Smooth muscle cell (in vitro differentiated cells): ENCODE measurements around the gene KMT2B. TPM values are rescaled to one million over a fixed set of nuclear protein-coding genes. Genes with fewer than 3 reads are reported as not detected.
"Not testable (repeated sequence)": the region's sequence is repeated elsewhere in the genome, so short reads cannot be mapped to it uniquely, and the experiment has no call there.

Source experiments
- DNase-seq: peaks from one replicate; lab custom pipeline; 2025; ENCODE audit not compliant: unreplicated experiment; lab: John Stamatoyannopoulos, UW
- H2AFZ ChIP-seq: fragments of 200-600 bp; sonication (generic); 2 replicates; pipeline ENCODE4 v1.6.0; 2016; ENCODE audit warnings: antibody characterized with exemption, low read depth, mild to moderate bottlenecking
- H3F3A ChIP-seq: fragments of 200-600 bp; sonication (generic); 2 replicates; pipeline ENCODE4 v1.6.0; 2017; ENCODE audit warnings: antibody characterized with exemption, low read depth
- H3K27ac ChIP-seq: fragments of 200-600 bp; sonication (generic); 2 replicates; pipeline ENCODE4 v1.5.1; 2016; ENCODE audit warnings: low read depth, mild to moderate bottlenecking
- H3K27me3 ChIP-seq: fragments of 200-600 bp; sonication (generic); 2 replicates; pipeline ENCODE4 v1.6.1; 2016; ENCODE audit warnings: low read depth, mild to moderate bottlenecking
- H3K36me3 ChIP-seq: fragments of 200-600 bp; sonication (generic); 2 replicates; pipeline ENCODE4 v1.5.1; 2016; ENCODE audit warnings: low read depth
- H3K4me1 ChIP-seq: fragments of 200-600 bp; sonication (generic); 2 replicates; pipeline ENCODE4 v1.5.1; 2016; ENCODE audit warnings: low read depth
- H3K4me2 ChIP-seq: fragments of 200-600 bp; sonication (generic); 2 replicates; pipeline ENCODE4 v1.6.0; 2016; ENCODE audit warnings: mild to moderate bottlenecking
- H3K4me3 ChIP-seq: fragments of 200-600 bp; sonication (generic); 2 replicates; pipeline ENCODE4 v1.5.1; 2016; ENCODE audit warnings: mild to moderate bottlenecking
- H3K79me2 ChIP-seq: fragments of 200-600 bp; sonication (generic); 2 replicates; pipeline ENCODE4 v1.6.0; 2016; ENCODE audit warnings: low read depth, mild to moderate bottlenecking
- H3K9ac ChIP-seq: fragments of 200-600 bp; sonication (generic); 2 replicates; pipeline ENCODE4 v1.6.0; 2016; ENCODE audit warnings: low read depth
- H3K9me3 ChIP-seq: fragments of 200-600 bp; sonication (generic); replicated peaks from 2 replicates; pipeline ENCODE4 v1.5.1; 2016; ENCODE audit warnings: low read depth
- H4K20me1 ChIP-seq: fragments of 200-600 bp; sonication (generic); 2 replicates; pipeline ENCODE4 v1.6.0; 2016; ENCODE audit warnings: low read depth
- CTCF ChIP-seq: fragments of 200-600 bp; sonication (generic); IDR thresholded peaks from 2 replicates; pipeline ENCODE4 v1.5.1; 2017; ENCODE audit warnings: borderline replicate concordance, mild to moderate bottlenecking, antibody characterized with exemption; ENCODE audit not compliant: insufficient read depth, poor library complexity, severe bottlenecking
- WGBS: methylation state at CpG from one replicate; pipeline ENCODE4 v1.1.7; 2016; ENCODE audit warnings: low lambda C conversion rate; 5-methylcytosine and 5-hydroxymethylcytosine counted together
- polyA plus RNA-seq: library from polyadenylated mRNA; unstranded; fragments of >200 nt; fragmentation: Nextera tagmentation; extraction: Ambion mirVana; gene quantifications from 2 replicates; pipeline ENCODE4 v1.2.1, GENCODE V29; 2016
- total RNA-seq: library from RNA; depleted of rRNA; stranded (reverse); fragments of >200 nt; gene quantifications from 2 replicates; pipeline ENCODE4 v1.2.3, GENCODE V29; 2014

The KMT2B gene
- total and polyA plus RNA-seq, 2 experiments from 2014 or later, result 8.8 to 31.1 TPM

DNA sequence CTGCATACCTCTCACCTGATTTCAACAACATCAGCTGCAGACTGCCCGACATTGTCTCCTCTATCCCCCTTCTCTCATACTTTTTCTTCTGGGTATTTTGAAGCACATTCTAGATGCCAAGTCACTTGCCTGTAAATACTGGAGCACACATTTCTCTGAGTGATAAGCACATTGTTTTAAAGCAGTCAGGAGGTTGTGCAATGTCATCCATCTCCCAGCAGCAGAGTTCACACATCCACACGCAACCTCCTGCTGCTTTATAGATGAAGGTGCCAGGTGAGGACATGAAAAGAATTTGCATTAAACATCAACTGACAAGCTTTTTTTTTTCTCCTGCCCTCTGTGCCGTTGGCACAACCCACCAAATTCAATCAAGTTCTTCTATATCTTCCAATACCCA is 46.0 kb upstream of the KMT2B start:
- H3K9ac ChIP-seq, result no peak overlapping the region
- no peaks in the 10 kb centered on the region for H3K27me3 ChIP-seq
- no peak overlapping the region for H3K27ac ChIP-seq
- H3F3A ChIP-seq, result no peaks in the 10 kb centered on the region
- no peaks in the 10 kb centered on the region for H4K20me1 ChIP-seq
- WGBS, result 81% methylated on average over 3 of the region's 3 CpGs
- H3K9me3 ChIP-seq, result no peaks in the 10 kb centered on the region
- no peak overlapping the region for H3K4me3 ChIP-seq
- no peak for TF ChIP-seq CTCF
- no peak overlapping the region for H2AFZ ChIP-seq
- H3K79me2 ChIP-seq, result no peaks in the 10 kb centered on the region
- no peak overlapping the region for H3K4me2 ChIP-seq
- no peak for DNase-seq
- no peaks in the 10 kb centered on the region for H3K36me3 ChIP-seq
- H3K4me1 ChIP-seq, result no peaks in the 10 kb centered on the region

- DNase-seq, result no peak
- Histone ChIP-seq H3K9ac (no peak overlapping the region), H3K9me3 (no peaks in the 10 kb centered on the region)
Measured at GRCh38 chr19:35673121-35673804, 44.5 kb upstream of the KMT2B start.

GRCh38 chr19:35675589-35676140 is 42.1 kb upstream of the KMT2B start:
- H3K27me3 ChIP-seq, result no peaks in the 10 kb centered on the region
- H3K36me3 ChIP-seq, result no peaks in the 10 kb centered on the region
- no peak overlapping the region for H3K9ac ChIP-seq
- no peak for DNase-seq
- no peaks in the 10 kb centered on the region for H3K9me3 ChIP-seq
- no peak overlapping the region for H3K4me3 ChIP-seq
- H4K20me1 ChIP-seq, result no peaks in the 10 kb centered on the region
- no peak overlapping the region for H2AFZ ChIP-seq
- WGBS, result 90% methylated on average over 15 of the region's 15 CpGs
- H3K4me1 ChIP-seq, result no peaks in the 10 kb centered on the region
- no peak overlapping the region for H3K4me2 ChIP-seq
- no peaks in the 10 kb centered on the region for H3K79me2 ChIP-seq
- TF ChIP-seq CTCF, result no peak
- H3K27ac ChIP-seq, result no peak overlapping the region
- no peaks in the 10 kb centered on the region for H3F3A ChIP-seq

More at GRCh38 chr19:35673121-35673804, 44.5 kb upstream of the KMT2B start:
- Histone ChIP-seq H3K4me3 (peak overlapping the region; percentile 54), H3K4me2 (peak overlapping the region; percentile 91), H3F3A (no peaks in the 10 kb centered on the region), H3K36me3 (no peaks in the 10 kb centered on the region), H3K27me3 (no peaks in the 10 kb centered on the region), H3K4me1 (no peaks in the 10 kb centered on the region), H4K20me1 (no peaks in the 10 kb centered on the region), H3K79me2 (no peaks in the 10 kb centered on the region), H2AFZ (peak overlapping the region; percentile 97), H3K27ac (no peak overlapping the region)
- 3% methylated on average over 38 of the region's 39 CpGs for WGBS
- TF ChIP-seq CTCF, result no peak

GRCh38 chr19:35689836-35690235 is 28.0 kb upstream of the KMT2B start:
- H3K36me3 ChIP-seq, result no peaks in the 10 kb centered on the region
- no peak overlapping the region for H3K4me3 ChIP-seq
- no peak overlapping the region for H3K4me2 ChIP-seq
- H3K9me3 ChIP-seq, result no peaks in the 10 kb centered on the region
- DNase-seq, result no peak
- no peaks in the 10 kb centered on the region for H3K27me3 ChIP-seq
- no peaks in the 10 kb centered on the region for H4K20me1 ChIP-seq
- no peak overlapping the region for H2AFZ ChIP-seq
- H3F3A ChIP-seq, result no peaks in the 10 kb centered on the region
- no peak overlapping the region for H3K27ac ChIP-seq
- H3K79me2 ChIP-seq, result no peaks in the 10 kb centered on the region
- H3K4me1 ChIP-seq, result no peaks in the 10 kb centered on the region
- H3K9ac ChIP-seq, result no peak overlapping the region
- TF ChIP-seq CTCF, result no peak
- WGBS, result 84% methylated on average over 4 of the region's 4 CpGs

- 95% methylated on average over 36 of the region's 37 CpGs for WGBS
- H3K9me3 ChIP-seq, result not testable (repeated sequence)
Measured at GRCh38 chr19:35691106-35691505, 26.7 kb upstream of the KMT2B start.

More at GRCh38 chr19:35691106-35691505, 26.7 kb upstream of the KMT2B start:
- H3K36me3 ChIP-seq, H3K4me2 ChIP-seq, H3K27ac ChIP-seq, H3K4me3 ChIP-seq, DNase-seq, H4K20me1 ChIP-seq, H3K79me2 ChIP-seq, H2AFZ ChIP-seq, H3K9ac ChIP-seq, H3K27me3 ChIP-seq, H3F3A ChIP-seq, H3K4me1 ChIP-seq: not testable (repeated sequence)
